ENCODE data around the gene NR5A2.

The NR5A2 gene

GRCh38 chr1:200213921-200214320 lies 186.4 kb downstream of the NR5A2 start:
- DNase-seq, result no peak

GRCh38 chr1:200215350-200215749 lies 187.8 kb downstream of the NR5A2 start:
- no peak for DNase-seq

GRCh38 chr1:200217703-200218102 lies 190.2 kb downstream of the NR5A2 start:
- DNase-seq, result no peak

GRCh38 chr1:200221614-200222282 lies 194.2 kb downstream of the NR5A2 start:
- no peak for DNase-seq

GRCh38 chr1:200223207-200223606 lies 195.7 kb downstream of the NR5A2 start:
- DNase-seq, result no peak

- no peak for DNase-seq
Measured at GRCh38 chr1:200223613-200224012, 196.1 kb downstream of the NR5A2 start.

GRCh38 chr1:200224315-200224714 lies 196.8 kb downstream of the NR5A2 start:
- no peak for DNase-seq

- no peak for DNase-seq
Measured at GRCh38 chr1:200226268-200226968, 198.9 kb downstream of the NR5A2 start.

GRCh38 chr1:200226969-200227303 lies 199.4 kb downstream of the NR5A2 start:
- DNase-seq, result no peak
